Panc1 (cell line): ENCODE data around the gene PLCH2. TPM values are rescaled to one million over a fixed set of nuclear protein-coding genes. Genes with fewer than 3 reads are reported as not detected.

Source experiments
- ATAC-seq: fragments of 200-7000 bp; cut with Tn5 transposase; 2 replicates; pipeline ENCODE4 v1.9.1; 2020; ENCODE audit warnings: mild to moderate bottlenecking, moderate library complexity
- BruUV-seq: library from RNA; stranded (reverse); fragments of 400-500 nt; replicated peaks from 2 replicates; lab custom pipeline; 2021; lab: Mats Ljungman, UMichigan
- CTCF ChIA-PET: fragments of 300-600 bp; sonication (Branson Sonifier 250); formaldehyde crosslinking; loops from one replicate; lab custom pipeline; 2022; ENCODE audit warnings: antibody characterized with exemption; lab: Charles Lee
- POLR2A ChIA-PET: fragments of 300-600 bp; sonication (Branson Sonifier 250); formaldehyde crosslinking; loops from one replicate; lab custom pipeline; 2022; ENCODE audit warnings: antibody characterized with exemption; lab: Charles Lee
- DNase-seq: peaks from one replicate; pipeline ENCODE4 v3.0.0-alpha.2; 2010; ENCODE audit warnings: low read depth, low spot score
- H3K27ac ChIP-seq: 2 replicates; pipeline ENCODE4 v1.5.1; 2011; ENCODE audit warnings: mild to moderate bottlenecking, low read length, inconsistent platforms
- H3K27me3 ChIP-seq: fragments of 200-500 bp; sonication (Bioruptor generic); 2 replicates; pipeline ENCODE4 v1.6.0; 2014; ENCODE audit warnings: low read length, inconsistent platforms; ENCODE audit not compliant: control insufficient read depth, insufficient read depth
- H3K36me3 ChIP-seq: fragments of 200-500 bp; sonication (Bioruptor generic); 2 replicates; pipeline ENCODE4 v1.5.1; 2014; ENCODE audit warnings: inconsistent platforms, mild to moderate bottlenecking, low read length, moderate library complexity; ENCODE audit not compliant: control insufficient read depth, insufficient read depth
- H3K4me1 ChIP-seq: 2 replicates; pipeline ENCODE4 v1.5.1; 2011; ENCODE audit warnings: inconsistent platforms, mild to moderate bottlenecking, low read length, moderate library complexity; ENCODE audit not compliant: control insufficient read depth, insufficient read depth
- H3K4me3 ChIP-seq, 2 experiments: 2 replicates each; pipeline ENCODE4 v1.5.1; 2011 to 2012; ENCODE audit warnings: low read depth in 2 of 2, low read length in 2 of 2, mild to moderate bottlenecking in 2 of 2, inconsistent platforms in 1 of 2, moderate library complexity in 1 of 2
- H3K9me3 ChIP-seq: fragments of 200-500 bp; sonication (Bioruptor generic); 2 replicates; pipeline ENCODE4 v1.5.1; 2014; ENCODE audit warnings: low read depth, mild to moderate bottlenecking, inconsistent platforms, low read length, moderate library complexity; ENCODE audit not compliant: control insufficient read depth, insufficient read depth
- CTCF ChIP-seq: fragments of 450-650 bp; IDR thresholded peaks from 2 replicates; pipeline ENCODE4 v1.5.1; 2017; ENCODE audit warnings: mild to moderate bottlenecking
- POLR2AphosphoS5 ChIP-seq: IDR thresholded peaks from 2 replicates; pipeline ENCODE4 v1.6.1; 2012; ENCODE audit warnings: mild to moderate bottlenecking, low read depth, low read length, moderate library complexity
- REST ChIP-seq, 2 experiments: IDR thresholded peaks; 2 replicates each; pipeline ENCODE4 v1.6.1; 2011 to 2012; ENCODE audit warnings: low read depth in 2 of 2, control low read depth in 1 of 2, low read length in 1 of 2, mild to moderate bottlenecking in 1 of 2, moderate library complexity in 1 of 2; ENCODE audit not compliant: insufficient read depth in 1 of 2
- SIN3A ChIP-seq: IDR thresholded peaks from 2 replicates; pipeline ENCODE4 v1.6.1; 2012; ENCODE audit warnings: low read depth, mild to moderate bottlenecking, low read length, moderate library complexity, borderline replicate concordance; ENCODE audit not compliant: insufficient read depth
- TCF7L2 ChIP-seq: IDR thresholded peaks from 2 replicates; pipeline ENCODE4 v1.6.1; 2011; ENCODE audit warnings: mild to moderate bottlenecking, low read depth, low read length, inconsistent platforms
- in situ Hi-C: cut with HindIII; loops from 2 replicates; pipeline ENCODE4 v1.10.0; 2016; ENCODE audit warnings: low sequenced_read_pairs, low pct_unique_long_range_greater_than_20kb
- intact Hi-C: fragments of 100-400 bp; cut with micrococcal nuclease; formaldehyde crosslinking; loops from one replicate; pipeline ENCODE4 v1.10.0; 2022; ENCODE audit not compliant: unreplicated experiment
- total RNA-seq: library from RNA; stranded (reverse); gene quantifications from one replicate; pipeline ENCODE4 v1.2.1, GENCODE V29; 2021; ENCODE audit not compliant: unreplicated experiment

PLCH2 gene
- total RNA-seq, 1 experiment from 2014 or later, result 41.2 TPM

- no peak for TF ChIP-seq SIN3A
- TF ChIP-seq CTCF, result no peak
- no peak for TF ChIP-seq REST (IDR thresholded peaks at IDR 0.05; ENCODE audit: insufficient read depth in 1 of 2, low read depth in 2 of 2, low read length in 1 of 2)
- TF ChIP-seq POLR2AphosphoS5, result no peak
- TF ChIP-seq TCF7L2, result no peak
- no peak overlapping the region for H3K4me3 ChIP-seq
- DNase-seq (no peak), ATAC-seq (no peak)
- no TSS peak for BruUV-seq
- no peaks in the 10 kb centered on the region for H3K36me3 ChIP-seq
- H3K27ac ChIP-seq, result no peak overlapping the region
- peaks cover 71% of the 10 kb centered on the region for H3K4me1 ChIP-seq
- intact Hi-C loops, result loop anchor here (10.0 kb wide), 1 partner anchor 65 kb away; the partner anchor contains the start of gene PEX10
- in situ Hi-C loops, result no loop called here
- CTCF ChIA-PET, result no interaction called here
- no peaks in the 10 kb centered on the region for H3K27me3 ChIP-seq
- H3K9me3 ChIP-seq, result no peaks in the 10 kb centered on the region
- POLR2A ChIA-PET, result interaction anchor here (0.5 to 0.6 kb wide), 2 partner anchors 28 to 109 kb away, joined by 3 to 4 read pairs; no protein-coding TSS in a partner anchor
Observed at GRCh38 chr1:2479618-2480017, 3.5 kb downstream of the PLCH2 start.

- no peak for DNase-seq
- ChIA-PET POLR2A (no interaction called here), CTCF (interaction anchor here (0.6 to 1.5 kb wide), 2 partner anchors 49 to 273 kb away, joined by 3 read pairs; no protein-coding TSS in a partner anchor)
- no peaks in the 10 kb centered on the region for H3K9me3 ChIP-seq
- in situ Hi-C loops, result no loop called here
- no peaks in the 10 kb centered on the region for H3K36me3 ChIP-seq
- H3K4me3 ChIP-seq, result no peak overlapping the region
- ATAC-seq, result no peak
- H3K27me3 ChIP-seq, result no peaks in the 10 kb centered on the region
- TF ChIP-seq POLR2AphosphoS5 (no peak), CTCF (no peak)
- intact Hi-C loops, result no loop called here
- no TSS peak for BruUV-seq
- H3K27ac ChIP-seq, result no peak overlapping the region; the same call in 1 of the 2 replicates
- H3K4me1 ChIP-seq, result peaks cover 63% of the 10 kb centered on the region
Observed at GRCh38 chr1:2480236-2480985, 4.3 kb downstream of the PLCH2 start.
